NCI-H2081 treated with DMSO at 0.1 percent for 48 hours (cell line): ENCODE measurements around the gene BCL2L13.

ENCODE experiments used
- DNase-seq: peaks from one replicate; lab custom pipeline; 2025; lab: John Stamatoyannopoulos, UW

The BCL2L13 gene

GRCh38 chr22:17779286-17780115, 140.9 kb downstream of the BCL2L13 start:
- DNase-seq, result no peak

- DNase-seq, result no peak
These were observed 141.7 kb downstream of the BCL2L13 start for GRCh38 chr22:17780116-17780740.
